ENCODE measurements around the gene PPP2R3B. TPM values are rescaled to one million over a fixed set of nuclear protein-coding genes. Genes with fewer than 3 reads are reported as not detected.

The PPP2R3B gene
- total and polyA plus RNA-seq, 2 of the 13 experiments (the other 11 are each of a cell fraction or from before 2014, with no cell fraction given), result 17.0 to 21.4 TPM

DNA sequence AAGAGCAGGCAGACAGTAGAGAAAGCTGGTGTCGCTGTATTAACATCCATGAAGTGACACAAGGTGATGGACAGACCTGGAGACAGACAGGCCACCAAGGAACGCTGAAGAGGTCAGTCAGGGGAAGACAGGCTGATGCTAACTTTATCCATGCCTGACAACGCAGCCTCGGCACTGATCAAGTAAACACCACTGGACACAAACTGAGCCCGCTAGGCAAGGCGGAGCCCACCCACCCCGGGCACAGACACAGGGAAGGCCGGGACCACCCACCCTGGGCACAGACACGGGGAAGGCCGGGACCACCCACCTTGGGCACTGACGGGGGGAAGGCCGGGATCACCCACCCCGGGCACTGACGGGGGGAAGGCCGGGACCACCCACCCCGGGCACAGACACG, 18.8 kb downstream of the PPP2R3B start:
- BruUV-seq (replicated peaks), result no TSS peak
- Histone ChIP-seq H3K36me3 (replicated peaks in 1 of 2; ENCODE audit: control insufficient read depth in 1 of 2, insufficient read depth in 2 of 2, low read length in 2 of 2) (no peaks in the 10 kb centered on the region), H4K20me1 (ENCODE audit: insufficient read depth, low read length) (no peaks in the 10 kb centered on the region), H2AFZ (ENCODE audit: low read length) (no peak overlapping the region), H3K4me3 (replicated peaks in 1 of 3; ENCODE audit: insufficient read depth in 1 of 3, low read depth in 2 of 3, low read length in 3 of 3) (no peak overlapping the region), H3K27ac (ENCODE audit: extremely low read length, insufficient read depth, low read length) (no peak overlapping the region), H3K4me1 (ENCODE audit: insufficient read depth, low read length) (peaks cover 12% of the 10 kb centered on the region), H3K9ac (ENCODE audit: insufficient read depth, low read depth, low read length) (no peak overlapping the region), H3K9me3 (ENCODE audit: low read length) (no peaks in the 10 kb centered on the region), H3K4me2 (ENCODE audit: low read depth, low read length) (no peak overlapping the region), H3K79me2 (ENCODE audit: insufficient read depth, low read length) (peaks cover 5% of the 10 kb centered on the region), H3K27me3 (ENCODE audit: control insufficient read depth in 1 of 2, insufficient read depth in 2 of 2, low read length in 2 of 2) (no peaks in the 10 kb centered on the region)
- ChIA-PET CTCF (ENCODE audit: low intra/inter-chr PET ratio, low total read pairs) (no interaction called here), POLR2A (no interaction called here)
- DNase-seq (ENCODE audit: low spot score) (no peak), ATAC-seq (no peak), FAIRE-seq (no peak)
- WGBS (ENCODE audit: low lambda C conversion rate), result 89% methylated on average over 2 of the region's 17 CpGs
- in situ Hi-C loops (cut with HindIII; ENCODE audit: extremely low pct_ligation_motif_present, low pct_unique_long_range_greater_than_20kb), result no loop called here
- TF ChIP-seq ELF1 (CRISPR knock-in tag; IDR thresholded peaks at IDR 0.05) (no peak), ZNF850 (CRISPR knock-in tag; conservative IDR thresholded peaks at IDR 0.05) (no peak), ZNF253 (CRISPR knock-in tag; IDR thresholded peaks at IDR 0.05; ENCODE audit: borderline replicate concordance) (no peak), ETV5 (CRISPR knock-in tag; IDR thresholded peaks at IDR 0.05; ENCODE audit: borderline replicate concordance) (no peak), ZNF224 (CRISPR knock-in tag; IDR thresholded peaks at IDR 0.05) (no peak), REXO4 (CRISPR knock-in tag; IDR thresholded peaks at IDR 0.05; ENCODE audit: borderline replicate concordance) (no peak), ZNF660 (CRISPR knock-in tag; IDR thresholded peaks at IDR 0.05; ENCODE audit: borderline replicate concordance, low read depth) (no peak), YY1 (IDR thresholded peaks at IDR 0.05; ENCODE audit: insufficient read depth, insufficient replicate concordance, low read depth, low read length) (no peak), FOXO1 (CRISPR knock-in tag; IDR thresholded peaks at IDR 0.05) (no peak), ZNF629 (CRISPR knock-in tag; conservative IDR thresholded peaks at IDR 0.05) (no peak), JDP2 (CRISPR knock-in tag; IDR thresholded peaks at IDR 0.05; ENCODE audit: borderline replicate concordance) (no peak), ARHGAP35 (CRISPR knock-in tag; IDR thresholded peaks at IDR 0.05; ENCODE audit: borderline replicate concordance) (no peak)
- TF ChIP-seq, protein P1, sequence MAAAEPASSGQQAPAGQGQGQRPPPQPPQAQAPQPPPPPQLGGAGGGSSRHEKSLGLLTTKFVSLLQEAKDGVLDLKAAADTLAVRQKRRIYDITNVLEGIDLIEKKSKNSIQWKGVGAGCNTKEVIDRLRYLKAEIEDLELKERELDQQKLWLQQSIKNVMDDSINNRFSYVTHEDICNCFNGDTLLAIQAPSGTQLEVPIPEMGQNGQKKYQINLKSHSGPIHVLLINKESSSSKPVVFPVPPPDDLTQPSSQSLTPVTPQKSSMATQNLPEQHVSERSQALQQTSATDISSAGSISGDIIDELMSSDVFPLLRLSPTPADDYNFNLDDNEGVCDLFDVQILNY (CRISPR knock-in tag; conservative IDR thresholded peaks at IDR 0.05), result no peak
- TF ChIP-seq, protein P2, sequence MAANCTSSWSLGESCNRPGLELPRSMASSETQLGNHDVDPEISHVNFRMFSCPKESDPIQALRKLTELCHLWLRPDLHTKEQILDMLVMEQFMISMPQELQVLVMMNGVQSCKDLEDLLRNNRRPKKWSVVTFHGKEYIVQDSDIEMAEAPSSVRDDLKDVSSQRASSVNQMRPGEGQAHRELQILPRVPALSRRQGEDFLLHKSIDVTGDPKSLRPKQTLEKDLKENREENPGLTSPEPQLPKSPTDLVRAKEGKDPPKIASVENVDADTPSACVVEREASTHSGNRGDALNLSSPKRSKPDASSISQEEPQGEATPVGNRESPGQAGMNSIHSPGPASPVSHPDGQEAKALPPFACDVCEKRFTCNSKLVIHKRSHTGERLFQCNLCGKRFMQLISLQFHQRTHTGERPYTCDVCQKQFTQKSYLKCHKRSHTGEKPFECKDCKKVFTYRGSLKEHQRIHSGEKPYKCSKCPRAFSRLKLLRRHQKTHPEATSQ (CRISPR knock-in tag; IDR thresholded peaks at IDR 0.05; ENCODE audit: borderline replicate concordance), result no peak
- TF ChIP-seq, protein P3, sequence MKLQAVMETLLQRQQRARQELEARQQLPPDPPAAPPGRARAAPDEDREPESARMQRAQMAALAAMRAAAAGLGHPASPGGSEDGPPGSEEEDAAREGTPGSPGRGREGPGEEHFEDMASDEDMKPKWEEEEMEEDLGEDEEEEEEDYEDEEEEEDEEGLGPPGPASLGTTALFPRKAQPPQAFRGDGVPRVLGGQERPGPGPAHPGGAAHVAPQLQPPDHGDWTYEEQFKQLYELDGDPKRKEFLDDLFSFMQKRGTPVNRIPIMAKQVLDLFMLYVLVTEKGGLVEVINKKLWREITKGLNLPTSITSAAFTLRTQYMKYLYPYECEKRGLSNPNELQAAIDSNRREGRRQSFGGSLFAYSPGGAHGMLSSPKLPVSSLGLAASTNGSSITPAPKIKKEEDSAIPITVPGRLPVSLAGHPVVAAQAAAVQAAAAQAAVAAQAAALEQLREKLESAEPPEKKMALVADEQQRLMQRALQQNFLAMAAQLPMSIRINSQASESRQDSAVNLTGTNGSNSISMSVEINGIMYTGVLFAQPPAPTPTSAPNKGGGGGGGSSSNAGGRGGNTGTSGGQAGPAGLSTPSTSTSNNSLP (IDR thresholded peaks at IDR 0.05; ENCODE audit: low read depth, low read length), result no peak
- TF ChIP-seq, protein P4, sequence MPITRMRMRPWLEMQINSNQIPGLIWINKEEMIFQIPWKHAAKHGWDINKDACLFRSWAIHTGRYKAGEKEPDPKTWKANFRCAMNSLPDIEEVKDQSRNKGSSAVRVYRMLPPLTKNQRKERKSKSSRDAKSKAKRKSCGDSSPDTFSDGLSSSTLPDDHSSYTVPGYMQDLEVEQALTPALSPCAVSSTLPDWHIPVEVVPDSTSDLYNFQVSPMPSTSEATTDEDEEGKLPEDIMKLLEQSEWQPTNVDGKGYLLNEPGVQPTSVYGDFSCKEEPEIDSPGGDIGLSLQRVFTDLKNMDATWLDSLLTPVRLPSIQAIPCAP (CRISPR knock-in tag; IDR thresholded peaks at IDR 0.05; ENCODE audit: low read depth), result no peak
- TF ChIP-seq, protein P5, sequence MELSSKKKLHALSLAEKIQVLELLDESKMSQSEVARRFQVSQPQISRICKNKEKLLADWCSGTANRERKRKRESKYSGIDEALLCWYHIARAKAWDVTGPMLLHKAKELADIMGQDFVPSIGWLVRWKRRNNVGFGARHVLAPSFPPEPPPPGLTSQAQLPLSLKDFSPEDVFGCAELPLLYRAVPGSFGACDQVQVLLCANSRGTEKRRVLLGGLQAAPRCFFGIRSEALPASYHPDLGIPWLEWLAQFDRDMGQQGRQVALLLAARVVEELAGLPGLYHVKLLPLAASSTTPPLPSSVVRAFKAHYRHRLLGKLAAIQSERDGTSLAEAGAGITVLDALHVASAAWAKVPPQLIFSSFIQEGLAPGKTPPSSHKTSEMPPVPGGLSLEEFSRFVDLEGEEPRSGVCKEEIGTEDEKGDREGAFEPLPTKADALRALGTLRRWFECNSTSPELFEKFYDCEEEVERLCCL (CRISPR knock-in tag; IDR thresholded peaks at IDR 0.05; ENCODE audit: borderline replicate concordance), result no peak
- intact Hi-C loops (cut with micrococcal nuclease; ENCODE audit: unreplicated experiment), result no loop called here

Data from HepG2 (cell line).